Suprapubic skin (tissue), 4 donors: ENCODE results near the gene RPTOR. TPM values are rescaled to one million over a fixed set of nuclear protein-coding genes. Genes with fewer than 3 reads are reported as not detected.

Experiments used
- DNase-seq, 2 donors: peaks; one replicate each; pipeline ENCODE4 v3.0.0-alpha.2; 2019; ENCODE audit warnings: low spot score in 2 of 2
- H3K27ac ChIP-seq: fragments of 200-600 bp; sonication (generic); one replicate; pipeline ENCODE4 v1.5.1; 2019
- H3K27me3 ChIP-seq: fragments of 200-600 bp; sonication (generic); one replicate; pipeline ENCODE4 v1.5.1; 2019
- H3K36me3 ChIP-seq: fragments of 200-600 bp; sonication (generic); one replicate; pipeline ENCODE4 v1.5.1; 2019
- H3K4me1 ChIP-seq: fragments of 200-600 bp; sonication (generic); one replicate; pipeline ENCODE4 v1.5.1; 2019
- H3K4me3 ChIP-seq: fragments of 200-600 bp; sonication (generic); one replicate; pipeline ENCODE4 v1.5.1; 2019; ENCODE audit warnings: mild to moderate bottlenecking
- H3K9me3 ChIP-seq: fragments of 200-600 bp; sonication (generic); one replicate; pipeline ENCODE4 v1.5.1; 2019
- CTCF ChIP-seq, 2 donors: fragments of 200-600 bp in 1 of 2; fragments of 450-650 bp in 1 of 2; sonication (generic) in 1 of 2; IDR thresholded peaks; one replicate each; pipeline ENCODE4 v1.5.1; 2016 to 2019; ENCODE audit warnings: antibody characterized with exemption in 2 of 2, mild to moderate bottlenecking in 1 of 2, moderate library complexity in 1 of 2
- EP300 ChIP-seq: sonication (generic); formaldehyde crosslinking; IDR thresholded peaks from one replicate; pipeline ENCODE4 v1.6.1; 2017; ENCODE audit warnings: antibody characterized with exemption
- POLR2A ChIP-seq, 2 donors: fragments of 450-650 bp; IDR thresholded peaks; one replicate each; pipeline ENCODE4 v1.6.1; 2017; ENCODE audit warnings: antibody characterized with exemption in 2 of 2, mild to moderate bottlenecking in 2 of 2, moderate library complexity in 2 of 2
- POLR2AphosphoS5 ChIP-seq, 3 donors: sonication (generic); formaldehyde crosslinking; IDR thresholded peaks; one replicate each; pipeline ENCODE4 v1.6.1; 2017; ENCODE audit warnings: antibody characterized with exemption in 3 of 3
- WGBS: methylation state at CpG from one replicate; pipeline ENCODE4 v1.1.5; 2018; 5-methylcytosine and 5-hydroxymethylcytosine counted together
- total RNA-seq, 4 donors: library from RNA; depleted of rRNA; stranded (reverse); fragments of >200 nt; gene quantifications; one replicate each; pipeline ENCODE4 v1.1.0, GENCODE V29; 2016

The RPTOR gene
- total RNA-seq, 4 donors from 2014 or later, result 45.8 to 84.6 (median 53.0) TPM

- Histone ChIP-seq H3K27me3 (no peaks in the 10 kb centered on the region), H3K9me3 (no peaks in the 10 kb centered on the region), H3K36me3 (no peaks in the 10 kb centered on the region), H3K27ac (no peak overlapping the region), H3K4me1 (peaks cover 12% of the 10 kb centered on the region), H3K4me3 (no peak overlapping the region)
- no peak for TF ChIP-seq CTCF (IDR thresholded peaks at IDR 0.05)
- DNase-seq, result no peak
- WGBS, result 87% methylated on average over 3 of the region's 3 CpGs
Observed at GRCh38 chr17:80652756-80653330, 108.2 kb downstream of the RPTOR start.

GRCh38 chr17:80653856-80654255 lies 109.2 kb downstream of the RPTOR start:
- WGBS, result 98% methylated on average over 6 of the region's 6 CpGs
- TF ChIP-seq POLR2A (IDR thresholded peaks at IDR 0.05) (no peak), EP300 (no peak), CTCF (IDR thresholded peaks at IDR 0.05) (no peak), POLR2AphosphoS5 (IDR thresholded peaks at IDR 0.05) (no peak)
- Histone ChIP-seq H3K4me1 (peaks cover 12% of the 10 kb centered on the region), H3K4me3 (no peak overlapping the region), H3K27ac (no peak overlapping the region), H3K9me3 (no peaks in the 10 kb centered on the region), H3K27me3 (no peaks in the 10 kb centered on the region), H3K36me3 (no peaks in the 10 kb centered on the region)
- no peak for DNase-seq

- DNase-seq, result no peak
- TF ChIP-seq CTCF (IDR thresholded peaks at IDR 0.05) (no peak), POLR2AphosphoS5 (IDR thresholded peaks at IDR 0.05) (no peak), EP300 (no peak), POLR2A (IDR thresholded peaks at IDR 0.05) (no peak)
- H3K4me1 ChIP-seq, result no peaks in the 10 kb centered on the region
- WGBS, result 90% methylated on average over 7 of the region's 7 CpGs
- no peak overlapping the region for H3K27ac ChIP-seq
- H3K4me3 ChIP-seq, result no peak overlapping the region
- no peaks in the 10 kb centered on the region for H3K9me3 ChIP-seq
- H3K27me3 ChIP-seq, result no peaks in the 10 kb centered on the region
- H3K36me3 ChIP-seq, result no peaks in the 10 kb centered on the region
Observed at GRCh38 chr17:80655608-80656007, 111.0 kb downstream of the RPTOR start.

GRCh38 chr17:80656590-80656989 lies 112.0 kb downstream of the RPTOR start:
- no peak for TF ChIP-seq CTCF (IDR thresholded peaks at IDR 0.05)
- TF ChIP-seq EP300, result no peak
- no peak for TF ChIP-seq POLR2A (IDR thresholded peaks at IDR 0.05)
- no peak for TF ChIP-seq POLR2AphosphoS5 (IDR thresholded peaks at IDR 0.05)
- H3K9me3 ChIP-seq, result no peaks in the 10 kb centered on the region
- H3K4me1 ChIP-seq, result no peaks in the 10 kb centered on the region
- no peaks in the 10 kb centered on the region for H3K27me3 ChIP-seq
- DNase-seq, result no peak
- no peak overlapping the region for H3K4me3 ChIP-seq
- H3K36me3 ChIP-seq, result no peaks in the 10 kb centered on the region
- WGBS, result 84% methylated on average over 8 of the region's 8 CpGs
- H3K27ac ChIP-seq, result no peak overlapping the region

GRCh38 chr17:80657561-80657960 lies 112.9 kb downstream of the RPTOR start:
- H3K4me3 ChIP-seq, result no peak overlapping the region
- H3K27me3 ChIP-seq, result no peaks in the 10 kb centered on the region
- no peaks in the 10 kb centered on the region for H3K36me3 ChIP-seq
- no peaks in the 10 kb centered on the region for H3K4me1 ChIP-seq
- no peak for DNase-seq
- no peak for TF ChIP-seq EP300
- TF ChIP-seq CTCF (IDR thresholded peaks at IDR 0.05), result no peak
- TF ChIP-seq POLR2AphosphoS5 (IDR thresholded peaks at IDR 0.05), result no peak
- TF ChIP-seq POLR2A (IDR thresholded peaks at IDR 0.05), result no peak
- H3K9me3 ChIP-seq, result no peaks in the 10 kb centered on the region
- 73% methylated on average over 1 of the region's 1 CpG for WGBS
- H3K27ac ChIP-seq, result no peak overlapping the region
